Glomerular visceral epithelial cell (primary cell): ENCODE measurements around the gene ATP11B.
"Not testable (repeated sequence)": the region's sequence is repeated elsewhere in the genome, so short reads cannot be mapped to it uniquely, and the experiment has no call there.

ENCODE experiments used
- DNase-seq: peaks from one replicate; pipeline ENCODE4 v3.0.0-alpha.2; 2016; ENCODE audit errors: extremely low spot score

The ATP11B gene

GRCh38 chr3:182837855-182838454, 44.7 kb downstream of the ATP11B start:
- peak; percentile 9 for DNase-seq

- no peak for DNase-seq
These were observed 50.2 kb downstream of the ATP11B start for GRCh38 chr3:182843478-182843877.

- DNase-seq, result no peak
These were observed 55.6 kb downstream of the ATP11B start for GRCh38 chr3:182848906-182849305.

GRCh38 chr3:182855076-182855475, 61.8 kb downstream of the ATP11B start:
- DNase-seq, result no peak

DNA sequence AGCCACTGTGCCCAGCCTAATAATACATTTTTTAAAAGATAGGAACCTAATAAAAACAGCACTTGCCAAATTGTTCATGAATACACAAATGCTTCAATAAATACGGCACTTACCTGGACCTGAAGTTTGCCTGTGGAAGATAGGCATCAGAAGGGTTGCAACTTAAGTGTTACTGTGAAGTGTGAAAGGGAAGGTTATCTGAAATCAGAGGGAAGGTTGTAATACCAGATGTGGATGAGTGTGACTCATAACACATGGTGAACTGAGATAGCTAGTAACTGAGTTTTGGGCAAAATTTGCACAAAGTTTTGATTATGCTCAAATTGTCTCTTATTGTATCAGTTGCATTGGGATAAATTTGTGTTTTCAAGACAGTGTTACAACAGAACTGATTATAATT, 68.0 kb downstream of the ATP11B start:
- DNase-seq, result no peak

DNA sequence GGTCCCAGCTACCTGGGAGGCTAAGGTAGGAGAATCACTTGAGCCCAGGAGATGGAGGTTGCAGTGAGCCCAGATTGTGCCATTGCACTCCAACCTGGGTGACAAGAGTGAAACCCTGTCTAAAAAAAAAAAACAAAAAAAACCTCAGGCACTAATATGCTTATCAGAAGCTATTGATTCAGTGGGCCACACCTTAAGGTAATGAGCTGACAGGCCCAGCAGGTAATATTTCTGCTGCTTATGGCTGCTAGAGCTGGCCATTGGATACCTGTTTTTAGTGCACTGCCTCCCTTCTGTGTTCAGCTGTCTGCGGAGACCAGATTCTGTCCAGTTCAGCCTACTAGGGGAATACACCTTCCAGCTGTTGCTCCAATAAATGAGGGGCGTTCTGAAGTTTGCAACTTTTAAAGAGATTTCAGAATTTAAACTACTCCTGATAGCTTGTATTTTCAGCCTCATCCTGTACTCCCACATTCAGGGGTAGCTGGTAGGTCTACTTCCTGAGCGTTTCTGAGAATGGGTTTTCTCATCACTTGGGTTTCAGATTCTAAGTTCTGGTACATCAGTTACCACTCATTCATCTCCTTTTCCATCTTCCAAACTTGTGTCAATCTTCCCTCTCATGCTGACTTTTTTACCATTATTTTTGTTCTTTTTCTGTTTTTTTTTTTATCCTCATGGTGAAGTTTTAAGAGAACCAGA, 69.0 kb downstream of the ATP11B start:
- no peak for DNase-seq

- DNase-seq, result no peak
These were observed 75.8 kb downstream of the ATP11B start for GRCh38 chr3:182869059-182869458.

- not testable (repeated sequence) for DNase-seq
These were observed 77.6 kb downstream of the ATP11B start for GRCh38 chr3:182870917-182871316.

DNA sequence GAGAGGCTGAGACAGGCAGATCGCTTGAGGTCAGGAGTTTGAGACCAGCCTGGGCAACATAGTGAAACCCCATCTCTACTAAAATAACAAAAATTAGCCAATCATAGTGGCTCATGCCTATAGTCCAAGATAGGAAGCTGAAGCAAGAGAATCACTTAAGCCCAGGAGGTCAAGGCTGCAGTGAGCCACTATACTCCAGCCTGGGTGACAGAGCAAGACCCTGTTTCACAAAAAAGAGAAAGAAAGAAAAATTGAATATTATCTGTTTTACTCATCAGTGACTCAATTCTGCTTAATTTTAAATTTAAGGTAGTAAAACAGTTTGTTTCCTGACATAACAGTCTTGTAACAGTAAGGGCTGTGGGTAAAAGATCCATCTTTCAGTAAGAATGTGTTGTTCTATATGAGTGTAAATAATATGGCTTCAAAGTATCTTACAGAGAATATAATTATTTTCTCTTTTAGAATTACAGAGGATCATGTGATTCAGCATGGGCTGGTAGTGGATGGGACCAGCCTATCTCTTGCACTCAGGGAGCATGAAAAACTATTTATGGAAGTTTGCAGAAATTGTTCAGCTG, 85.8 kb downstream of the ATP11B start:
- no peak for DNase-seq

DNA sequence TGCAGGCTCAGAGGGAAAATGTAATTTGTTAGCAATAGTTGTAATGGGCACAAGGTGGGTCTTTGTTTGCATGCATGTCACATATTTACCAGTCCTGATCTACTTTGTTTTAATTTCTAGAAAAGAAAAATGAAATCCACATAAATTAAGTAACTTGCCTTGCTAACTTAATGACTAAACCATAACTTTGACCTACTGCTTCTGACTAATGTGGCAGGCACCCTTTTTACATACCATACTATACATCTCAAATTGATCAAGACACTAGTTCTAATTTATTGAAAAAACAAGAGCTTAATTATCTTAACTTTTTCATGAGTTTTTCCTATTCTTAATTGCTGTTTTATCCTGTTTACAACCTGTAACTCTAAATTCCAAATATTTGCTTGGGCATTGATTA, 93.2 kb downstream of the ATP11B start:
- no peak for DNase-seq

GRCh38 chr3:182889948-182890629, 96.8 kb downstream of the ATP11B start:
- no peak for DNase-seq

DNA sequence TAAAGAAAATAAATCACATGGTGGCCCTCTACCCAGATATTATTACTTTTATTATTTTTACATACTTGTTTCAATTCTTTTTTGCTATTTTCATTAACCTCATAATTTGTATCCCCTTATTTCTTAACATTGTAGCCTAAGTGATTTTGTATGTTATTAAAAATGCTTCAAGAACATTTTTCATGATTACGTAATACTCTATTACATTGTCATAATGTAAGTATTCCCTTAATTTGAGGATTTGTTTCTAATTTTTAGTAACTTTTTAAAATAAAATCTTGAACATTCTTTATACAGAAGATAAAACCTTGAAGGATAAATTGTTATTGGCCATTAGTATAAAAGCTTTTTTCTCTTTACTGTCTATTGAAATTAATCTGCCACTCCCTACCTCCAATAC, 98.1 kb downstream of the ATP11B start:
- DNase-seq, result no peak

DNA sequence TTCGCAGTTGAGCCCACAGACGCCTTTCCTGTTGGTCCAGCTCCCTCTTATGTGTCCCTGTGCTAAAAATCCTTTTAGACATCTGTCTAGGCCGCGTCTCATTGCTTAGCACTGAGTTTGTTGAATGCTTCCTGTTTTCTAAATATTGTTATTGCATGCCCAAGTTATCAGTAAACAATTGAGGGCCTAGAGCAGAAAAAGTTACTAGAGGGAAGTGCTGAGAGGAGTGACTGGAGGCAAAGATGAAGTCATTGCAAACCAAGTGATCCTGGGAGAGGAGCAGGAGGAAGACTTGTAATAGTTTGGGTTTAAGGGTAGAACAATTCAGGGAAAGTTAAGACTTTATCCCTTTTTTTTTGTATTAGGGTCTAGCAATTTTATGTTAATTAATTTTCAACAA, 98.9 kb downstream of the ATP11B start:
- DNase-seq, result no peak

- no peak for DNase-seq
These were observed 102.3 kb downstream of the ATP11B start for GRCh38 chr3:182895513-182896112.

- DNase-seq, result no peak
These were observed 103.2 kb downstream of the ATP11B start for GRCh38 chr3:182896553-182896952.

- DNase-seq, result no peak
These were observed 108.9 kb downstream of the ATP11B start for GRCh38 chr3:182902236-182902635.

DNA sequence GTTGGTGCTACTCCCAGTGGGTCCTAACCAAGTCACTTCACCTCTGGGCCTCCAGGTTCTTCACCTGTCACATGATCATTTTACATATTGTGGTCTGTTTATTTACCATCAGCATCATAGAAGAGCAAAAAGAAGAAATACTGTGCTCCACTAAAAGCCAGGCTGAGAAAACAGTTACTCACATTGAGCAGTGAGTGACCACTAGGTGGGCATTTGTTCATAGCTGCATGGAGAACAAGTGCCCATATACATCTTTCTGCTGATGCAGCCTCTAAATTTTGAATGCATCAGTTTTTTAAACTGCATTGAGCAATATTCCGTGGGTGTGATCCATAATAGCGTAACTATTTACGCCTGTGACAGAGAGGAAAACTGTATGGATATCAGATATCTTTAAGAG, 110.9 kb downstream of the ATP11B start:
- DNase-seq, result no peak

- no peak for DNase-seq
These were observed 112.3 kb downstream of the ATP11B start for GRCh38 chr3:182905623-182906022.

DNA sequence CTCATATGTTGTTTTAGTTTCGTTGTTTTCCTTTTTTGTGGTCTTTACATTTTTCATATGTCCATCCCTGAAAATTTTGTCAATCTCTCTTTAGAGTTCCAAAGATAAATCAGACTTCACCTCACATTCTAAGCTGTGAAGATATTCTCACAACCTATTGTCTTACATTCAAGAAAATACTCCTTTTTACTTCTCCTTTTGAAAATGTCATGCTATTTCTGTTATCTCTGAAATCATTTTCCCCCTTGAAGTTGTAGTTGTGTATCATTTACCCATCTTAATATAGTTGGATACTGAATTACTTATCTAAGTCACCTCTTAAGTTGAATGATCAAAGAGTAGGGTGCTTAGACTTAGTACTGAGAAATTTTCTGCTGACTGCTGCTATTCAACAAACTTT, 112.7 kb downstream of the ATP11B start:
- DNase-seq, result no peak

DNA sequence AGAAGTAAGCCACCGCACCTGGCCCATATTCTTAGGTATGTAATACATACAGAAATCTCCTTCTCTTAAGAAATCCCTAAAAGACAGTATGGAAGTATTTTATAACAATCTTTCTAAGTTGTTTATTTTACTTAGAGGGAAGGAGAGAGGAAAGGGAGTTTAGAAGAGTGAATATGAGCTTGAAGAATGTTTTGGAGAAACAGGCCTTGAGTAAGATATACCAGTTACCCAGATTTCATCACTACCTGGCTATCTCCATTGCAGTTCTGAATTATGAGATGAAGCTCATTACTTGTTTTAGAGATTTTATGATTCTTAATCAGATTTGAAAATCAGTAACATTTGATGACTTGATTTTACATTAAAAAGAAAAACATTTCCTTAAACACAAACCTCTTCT, 115.2 kb downstream of the ATP11B start:
- DNase-seq, result no peak

GRCh38 chr3:182909318-182910040, 116.2 kb downstream of the ATP11B start:
- peak; percentile 51 for DNase-seq
